Stimulated activated CD8-positive, alpha-beta memory T cell treated with anti-CD3 and anti-CD28 coated beads, Interleukin-15, amount 100 ng/mL, for 1 hour (primary cell): ENCODE data around the gene SYNPR.

Experiments
- DNase-seq: peaks from one replicate; pipeline ENCODE4 v3.0.0-alpha.2; 2020; ENCODE audit warnings: low read depth

SYNPR gene

GRCh38 chr3:63308072-63308471 lies 30.0 kb downstream of the SYNPR start:
- no peak for DNase-seq

DNA sequence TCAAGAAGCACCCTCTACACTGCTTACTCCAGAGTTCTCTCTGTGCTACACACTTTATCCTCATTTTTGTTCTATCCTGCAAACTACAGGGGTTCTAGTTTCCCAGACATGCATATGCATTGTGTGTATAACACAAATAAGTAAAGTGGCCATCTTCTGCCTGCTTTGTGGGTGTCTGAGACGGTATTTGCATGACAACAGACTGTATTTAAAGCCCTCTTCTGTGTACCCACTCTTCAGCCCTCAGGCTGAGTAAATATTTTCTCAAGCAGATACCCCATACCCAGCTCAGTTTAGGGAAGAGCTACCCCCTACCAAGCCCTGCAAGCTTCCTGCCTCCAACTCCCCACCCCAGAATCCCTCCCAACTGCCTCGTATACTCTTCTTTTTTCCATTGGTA lies 31.7 kb downstream of the SYNPR start:
- DNase-seq, result no peak

- no peak for DNase-seq
Measured at GRCh38 chr3:63323766-63324165, 45.7 kb downstream of the SYNPR start.

DNA sequence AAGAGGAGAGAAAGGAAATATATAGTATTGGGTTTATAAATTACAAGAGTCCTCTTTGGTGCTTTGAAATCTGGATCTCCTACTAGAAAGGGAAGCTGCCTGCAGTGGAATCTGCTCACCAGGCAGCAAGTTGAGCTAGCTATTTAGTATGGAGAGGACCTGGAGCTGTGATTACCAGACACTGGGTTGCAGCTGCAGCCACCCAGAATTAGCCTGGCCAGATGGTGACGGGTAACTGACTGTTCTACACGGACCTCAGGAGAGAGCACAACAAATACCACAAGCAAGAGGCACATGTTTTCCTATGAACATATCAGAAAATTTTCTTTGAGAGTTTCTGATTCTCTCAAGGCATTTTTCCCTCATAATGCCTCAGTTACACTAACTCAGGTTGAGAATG lies 46.5 kb downstream of the SYNPR start:
- DNase-seq, result no peak

DNA sequence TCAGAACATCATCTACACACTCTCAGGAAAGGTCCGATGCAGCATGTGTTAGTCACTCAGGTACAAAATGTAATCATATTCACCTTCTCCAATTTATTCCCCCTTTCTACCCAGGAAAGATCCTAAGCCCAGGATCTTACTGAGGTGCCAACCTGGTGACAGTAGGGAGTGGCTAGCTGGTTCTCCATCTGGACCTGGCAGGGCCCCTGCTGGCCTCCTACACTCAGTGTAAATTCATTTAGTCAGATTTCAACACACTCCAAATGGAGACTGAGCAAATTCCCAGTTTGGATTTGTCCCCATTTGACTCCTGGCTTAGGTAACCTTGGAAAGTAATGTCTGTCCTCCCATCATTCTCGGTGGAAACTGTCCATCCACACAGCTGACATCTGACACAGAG lies 47.3 kb downstream of the SYNPR start:
- no peak for DNase-seq

DNA sequence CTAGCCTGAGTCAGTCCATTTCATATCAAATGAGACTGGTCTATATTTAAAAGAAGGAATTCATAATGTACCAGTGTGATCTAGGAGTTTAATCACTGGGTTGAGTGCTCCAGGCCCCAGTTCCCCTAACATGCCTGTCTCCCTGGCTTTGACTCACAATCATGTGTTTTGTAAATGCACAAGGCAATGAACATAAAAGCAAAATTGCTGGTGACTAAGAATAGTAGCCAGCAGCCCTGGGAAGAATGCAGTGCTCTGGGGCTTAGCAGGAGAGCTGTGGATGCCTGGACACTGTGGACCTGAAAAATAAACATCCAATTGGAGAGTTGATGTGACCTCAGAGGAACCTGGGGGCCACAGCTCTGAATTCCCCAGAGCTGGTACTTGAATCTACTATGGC lies 50.3 kb downstream of the SYNPR start:
- no peak for DNase-seq

- no peak for DNase-seq
Measured at GRCh38 chr3:63331520-63331919, 53.4 kb downstream of the SYNPR start.

DNA sequence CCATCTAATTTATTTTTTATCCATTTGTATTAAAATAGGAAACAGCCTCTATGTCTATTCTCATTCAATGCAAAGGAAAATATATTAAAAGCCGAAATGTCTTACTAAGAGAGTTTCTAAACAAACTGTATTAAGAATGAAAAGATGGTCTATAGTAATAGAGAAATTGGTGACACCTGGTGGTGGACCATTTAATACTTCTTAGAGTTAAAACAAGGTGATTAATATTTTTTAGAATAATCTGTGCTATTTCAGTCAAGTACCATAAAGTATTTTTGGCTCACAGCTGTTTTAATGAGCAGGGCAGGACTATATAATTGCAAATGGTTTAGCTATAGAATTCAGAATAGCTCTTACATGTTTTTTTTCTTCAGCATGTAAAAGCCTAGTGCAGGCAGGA lies 55.7 kb downstream of the SYNPR start:
- DNase-seq, result no peak

DNA sequence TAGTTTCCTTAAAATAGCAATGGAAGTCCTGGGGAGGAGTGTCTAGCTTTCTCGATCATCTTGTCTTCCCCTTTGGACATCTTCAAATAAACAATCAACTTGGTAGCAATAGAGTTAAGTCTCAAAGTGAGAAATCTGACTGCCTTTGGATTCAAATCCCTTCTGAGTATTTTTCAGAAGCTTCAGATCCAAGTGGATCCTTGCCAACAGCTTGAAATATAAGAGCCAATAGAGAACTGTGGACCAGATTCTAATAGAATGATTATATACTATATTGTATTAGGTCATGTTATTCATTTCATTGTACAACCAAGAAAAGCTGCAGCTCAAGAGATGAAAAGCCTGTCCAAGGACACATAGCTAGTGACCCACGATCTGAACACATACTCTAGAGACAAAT lies 60.2 kb downstream of the SYNPR start:
- DNase-seq, result no peak

- no peak for DNase-seq
Measured at GRCh38 chr3:63343674-63344073, 65.6 kb downstream of the SYNPR start.

DNA sequence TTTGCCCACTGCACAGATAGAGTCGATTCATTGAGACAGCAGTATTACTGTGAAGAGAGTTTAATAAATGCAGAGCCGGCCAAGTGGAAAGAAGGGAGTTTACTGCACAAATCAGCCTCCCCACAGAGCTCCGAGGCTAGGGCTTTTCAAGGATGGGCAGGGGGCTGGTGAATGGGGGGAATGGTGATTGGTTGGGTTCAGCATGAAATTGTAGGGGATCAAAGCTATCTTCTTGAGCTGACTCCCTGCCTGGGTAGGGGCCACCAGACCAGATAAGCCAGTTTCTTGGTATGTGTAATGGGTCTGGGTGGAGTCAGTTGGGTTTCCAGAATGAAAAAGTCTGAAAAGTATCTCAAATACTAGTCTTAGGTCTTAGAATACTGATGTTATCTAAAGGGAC lies 66.6 kb downstream of the SYNPR start:
- DNase-seq, result no peak

DNA sequence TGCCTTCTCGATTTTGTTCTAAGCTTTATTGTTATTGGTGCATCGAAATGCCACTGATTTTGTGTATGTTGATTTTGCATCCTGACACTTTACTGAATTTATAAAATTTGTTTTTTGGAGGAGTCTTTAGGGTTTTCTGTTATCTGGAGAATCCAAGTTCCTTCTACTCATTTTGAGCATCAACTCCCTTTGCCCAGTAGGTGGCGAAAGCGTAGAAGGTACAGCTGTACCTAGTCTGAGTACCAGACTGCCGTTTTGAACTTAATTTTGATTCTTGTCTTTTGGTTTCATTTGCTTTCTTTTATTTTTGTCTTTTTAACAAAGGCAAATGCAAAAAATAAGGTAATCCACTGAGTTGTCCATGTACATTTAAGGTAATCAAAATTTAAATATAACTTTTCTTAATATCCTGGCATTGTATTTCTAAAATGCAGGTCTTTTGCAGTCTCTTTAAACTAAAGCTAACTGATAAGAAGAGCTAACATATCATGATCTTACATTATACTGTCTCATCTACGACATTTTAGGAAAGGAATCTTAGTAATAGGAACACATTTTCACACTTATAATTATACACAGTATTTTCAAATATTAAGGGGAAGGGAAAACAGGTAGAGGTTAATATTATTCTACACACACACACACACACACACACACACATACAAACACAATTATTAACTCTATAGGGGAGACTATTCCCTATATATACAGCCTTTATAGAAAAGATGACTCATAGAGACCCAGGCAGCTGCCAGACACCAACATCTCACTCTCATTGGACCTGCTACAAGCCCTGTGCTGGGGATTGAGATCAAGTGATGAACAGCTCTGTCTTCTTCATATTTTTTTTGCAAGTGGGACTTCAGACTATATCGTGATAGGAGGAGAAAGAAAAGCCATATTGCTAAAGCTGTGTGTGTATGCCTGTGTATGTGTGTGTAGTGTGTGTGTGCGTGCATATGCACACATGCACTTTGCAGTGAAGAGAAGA lies 71.8 kb downstream of the SYNPR start:
- DNase-seq, result no peak

DNA sequence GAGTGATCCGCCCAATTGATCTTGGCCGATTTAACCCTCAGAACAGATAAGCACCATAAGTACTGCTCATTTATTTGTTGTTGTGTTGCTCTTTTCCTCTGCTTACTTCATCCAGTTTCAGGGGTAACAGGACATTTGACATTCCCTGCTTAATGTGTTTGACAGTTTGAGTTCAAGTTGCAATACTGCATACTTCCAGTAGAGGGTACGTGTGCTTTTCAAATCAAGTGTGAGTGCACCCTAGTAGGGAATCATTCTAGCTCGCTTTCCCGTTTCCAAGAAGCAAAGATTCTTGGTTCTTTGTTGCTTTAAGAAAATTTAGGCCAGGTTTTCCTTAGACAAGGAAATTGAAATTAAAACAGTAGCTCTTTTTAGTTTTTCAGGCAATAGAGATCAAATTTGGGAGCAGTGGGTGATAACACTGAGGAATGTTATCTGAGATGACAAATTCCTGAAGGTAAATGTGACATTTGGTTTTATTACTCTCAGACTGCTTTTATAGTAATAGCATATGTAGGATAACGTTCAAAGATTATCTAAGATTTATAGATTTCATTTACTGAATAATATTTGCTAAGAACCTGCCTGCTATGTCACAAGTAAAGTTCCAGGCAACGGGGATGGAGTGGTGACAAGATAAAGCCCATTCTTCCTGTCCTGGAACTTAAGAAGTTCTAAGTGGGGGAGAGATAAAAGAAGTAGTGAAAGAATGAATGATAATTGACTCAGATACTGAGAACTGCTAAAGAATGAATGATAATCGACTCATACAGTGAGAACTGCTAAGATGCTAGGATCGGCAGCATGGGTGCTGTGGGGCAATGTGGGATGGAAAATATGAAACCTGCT lies 73.3 kb downstream of the SYNPR start:
- DNase-seq, result no peak

- DNase-seq, result no peak
Measured at GRCh38 chr3:63352008-63352279, 73.8 kb downstream of the SYNPR start.

DNA sequence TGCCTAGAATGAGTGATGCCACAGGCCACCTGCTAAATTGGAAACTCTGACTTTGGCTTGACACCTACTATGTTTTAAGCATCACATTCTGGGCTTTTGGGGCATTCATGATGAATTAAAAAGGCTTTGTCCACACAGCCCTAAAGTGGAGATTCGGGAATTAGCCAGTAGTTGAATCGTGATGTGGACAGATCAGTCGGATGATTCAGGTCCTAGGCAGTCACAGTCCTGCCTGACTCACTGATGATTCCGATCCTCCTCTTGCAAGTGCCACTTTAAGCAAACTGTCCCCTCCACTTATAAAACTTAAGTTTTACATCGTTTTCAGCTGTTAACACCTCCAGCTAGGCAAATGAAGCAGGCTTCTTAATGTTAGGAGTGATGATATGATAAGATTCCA lies 75.3 kb downstream of the SYNPR start:
- no peak for DNase-seq

DNA sequence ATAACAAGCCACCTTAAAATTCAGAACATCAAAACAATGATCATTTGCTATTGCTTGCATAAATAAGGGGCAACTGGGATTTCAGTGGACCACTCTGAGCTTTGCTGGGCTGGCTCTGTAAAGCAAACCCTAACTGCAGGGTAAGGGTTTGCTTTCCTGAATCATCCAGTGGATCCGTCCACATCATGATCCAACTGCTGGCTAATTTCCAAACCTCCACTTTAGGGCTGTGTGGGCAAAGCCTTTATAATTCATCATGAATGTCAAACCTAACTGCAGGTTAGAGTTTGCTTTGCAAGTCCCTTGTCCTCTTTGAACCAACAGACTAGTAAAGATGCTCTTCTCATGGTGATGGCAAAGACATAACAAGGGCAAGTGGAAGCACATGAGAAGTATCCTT lies 76.1 kb downstream of the SYNPR start:
- DNase-seq, result no peak

GRCh38 chr3:63355809-63356208 lies 77.7 kb downstream of the SYNPR start:
- DNase-seq, result no peak

- DNase-seq, result no peak
Measured at GRCh38 chr3:63364495-63364894, 86.4 kb downstream of the SYNPR start.

- no peak for DNase-seq
Measured at GRCh38 chr3:63364910-63365309, 86.8 kb downstream of the SYNPR start.

GRCh38 chr3:63365671-63366070 lies 87.6 kb downstream of the SYNPR start:
- DNase-seq, result no peak

DNA sequence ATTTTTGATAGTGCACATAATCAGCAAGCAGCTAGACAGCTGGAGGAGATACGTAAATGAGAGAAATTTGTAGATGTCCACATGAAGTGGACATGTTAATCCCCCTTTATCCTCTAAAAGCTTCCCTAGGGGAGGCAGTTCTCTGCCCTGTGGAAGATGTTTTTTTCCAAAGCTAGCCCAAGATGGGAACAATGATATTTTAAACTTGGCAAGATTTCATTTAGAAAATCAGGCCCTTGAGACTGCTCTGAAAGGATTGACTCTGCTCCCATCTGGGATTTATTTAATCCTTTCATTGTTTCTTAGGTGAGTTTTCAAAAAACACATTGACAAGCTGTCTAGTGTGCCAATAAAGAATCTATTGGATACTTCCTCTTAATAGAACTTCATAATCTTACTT lies 92.0 kb downstream of the SYNPR start:
- no peak for DNase-seq

- DNase-seq, result no peak
Measured at GRCh38 chr3:63383040-63383439, 104.9 kb downstream of the SYNPR start.

DNA sequence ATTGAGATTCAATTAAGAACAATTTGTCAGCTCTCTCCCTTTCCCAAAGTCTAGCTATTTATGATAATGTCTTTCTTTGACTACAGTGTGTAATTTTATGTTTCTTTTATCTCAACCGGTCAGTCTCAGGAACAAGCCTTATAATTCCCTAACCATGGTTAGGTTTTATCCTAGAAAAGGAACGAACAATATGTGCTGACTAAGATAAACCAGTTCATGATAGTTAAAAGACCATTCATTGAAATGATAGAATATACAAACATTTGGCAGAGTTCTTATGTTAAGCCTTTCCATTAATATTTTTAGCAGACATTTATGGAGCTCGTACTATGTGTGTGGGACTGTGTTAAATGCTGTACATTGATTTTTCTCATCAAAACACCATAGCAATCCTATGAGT lies 106.3 kb downstream of the SYNPR start:
- DNase-seq, result no peak
